Prostate gland (tissue), 2 donors: Measurements from ENCODE around the gene SPTBN1. TPM values are rescaled to one million over a fixed set of nuclear protein-coding genes. Genes with fewer than 3 reads are reported as not detected.

ENCODE experiments used
- DNase-seq: peaks from one replicate; pipeline ENCODE4 v3.0.0-alpha.2; 2019; ENCODE audit warnings: low spot score
- H3K27ac ChIP-seq, 2 donors: fragments of 200-600 bp; sonication (generic); 2 replicates each; pipeline ENCODE4 v1.5.1; 2017 to 2019
- H3K27me3 ChIP-seq: fragments of 200-600 bp; sonication (generic); replicated peaks from 2 replicates; pipeline ENCODE4 v1.5.1; 2019; ENCODE audit not compliant: insufficient read depth
- H3K36me3 ChIP-seq, 2 donors: fragments of 200-600 bp; sonication (generic); 1 replicate in 1 of 2; 2 replicates in 1 of 2; pipeline versions ENCODE4 v1.5.1 to v1.8.1; 2017 to 2019
- H3K4me1 ChIP-seq: fragments of 200-600 bp; sonication (generic); replicated peaks from 2 replicates; pipeline ENCODE4 v1.5.1; 2019
- H3K4me3 ChIP-seq, 2 donors: fragments of 200-600 bp; sonication (generic); 2 replicates each; pipeline ENCODE4 v1.5.1; 2017 to 2019
- H3K9me3 ChIP-seq: fragments of 200-600 bp; sonication (generic); 2 replicates; pipeline ENCODE4 v1.5.1; 2017
- POLR2A ChIP-seq: fragments of 450-650 bp; IDR thresholded peaks from one replicate; pipeline ENCODE4 v1.6.1; 2016; ENCODE audit warnings: antibody characterized with exemption, mild to moderate bottlenecking
- POLR2AphosphoS5 ChIP-seq: sonication (generic); formaldehyde crosslinking; IDR thresholded peaks from one replicate; pipeline ENCODE4 v1.6.1; 2017; ENCODE audit warnings: antibody characterized with exemption
- WGBS: methylation state at CpG from one replicate; pipeline ENCODE4 v1.1.5; 2018; 5-methylcytosine and 5-hydroxymethylcytosine counted together
- intact Hi-C: fragments of 100-400 bp; cut with DNase I; formaldehyde crosslinking; loops from one replicate; pipeline ENCODE4 v1.14.2; 2022
- total RNA-seq, 2 donors: library from RNA; depleted of rRNA; stranded (reverse); fragments of >200 nt; gene quantifications; one replicate each; pipeline ENCODE4 v1.1.0, GENCODE V29; 2016
- TF ChIP-seq, protein P1 (sequence below), 4 experiments: fragments of 200-600 bp in 2 of 4; fragments of 450-650 bp in 2 of 4; sonication (generic) in 2 of 4; IDR thresholded peaks; 1 replicate in 3 of 4; 2 replicates in 1 of 4; pipeline ENCODE4 v1.5.1; 2016 to 2019; ENCODE audit warnings: antibody characterized with exemption in 4 of 4, mild to moderate bottlenecking in 2 of 4, moderate library complexity in 2 of 4

Gene SPTBN1
- total RNA-seq, 2 donors from 2014 or later, result 146 to 348 TPM

GRCh38 chr2:54680397-54681041 lies 224.4 kb downstream of the SPTBN1 start:
- H3K27me3 ChIP-seq, result no peaks in the 10 kb centered on the region
- TF ChIP-seq, protein P1, sequence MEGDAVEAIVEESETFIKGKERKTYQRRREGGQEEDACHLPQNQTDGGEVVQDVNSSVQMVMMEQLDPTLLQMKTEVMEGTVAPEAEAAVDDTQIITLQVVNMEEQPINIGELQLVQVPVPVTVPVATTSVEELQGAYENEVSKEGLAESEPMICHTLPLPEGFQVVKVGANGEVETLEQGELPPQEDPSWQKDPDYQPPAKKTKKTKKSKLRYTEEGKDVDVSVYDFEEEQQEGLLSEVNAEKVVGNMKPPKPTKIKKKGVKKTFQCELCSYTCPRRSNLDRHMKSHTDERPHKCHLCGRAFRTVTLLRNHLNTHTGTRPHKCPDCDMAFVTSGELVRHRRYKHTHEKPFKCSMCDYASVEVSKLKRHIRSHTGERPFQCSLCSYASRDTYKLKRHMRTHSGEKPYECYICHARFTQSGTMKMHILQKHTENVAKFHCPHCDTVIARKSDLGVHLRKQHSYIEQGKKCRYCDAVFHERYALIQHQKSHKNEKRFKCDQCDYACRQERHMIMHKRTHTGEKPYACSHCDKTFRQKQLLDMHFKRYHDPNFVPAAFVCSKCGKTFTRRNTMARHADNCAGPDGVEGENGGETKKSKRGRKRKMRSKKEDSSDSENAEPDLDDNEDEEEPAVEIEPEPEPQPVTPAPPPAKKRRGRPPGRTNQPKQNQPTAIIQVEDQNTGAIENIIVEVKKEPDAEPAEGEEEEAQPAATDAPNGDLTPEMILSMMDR (IDR thresholded peaks at IDR 0.05), result no peak
- no peak for TF ChIP-seq POLR2A
- TF ChIP-seq POLR2AphosphoS5, result no peak
- WGBS, result 79% methylated on average over 6 of the region's 6 CpGs
- intact Hi-C loops, result no loop called here
- no peak overlapping the region for H3K4me3 ChIP-seq
- no peaks in the 10 kb centered on the region for H3K4me1 ChIP-seq
- H3K9me3 ChIP-seq, result no peaks in the 10 kb centered on the region
- H3K36me3 ChIP-seq, result no peaks in the 10 kb centered on the region
- no peak overlapping the region for H3K27ac ChIP-seq
- DNase-seq, result no peak

- WGBS, result 93% methylated on average over 6 of the region's 6 CpGs
- no peaks in the 10 kb centered on the region for H3K4me1 ChIP-seq
- no peaks in the 10 kb centered on the region for H3K27me3 ChIP-seq
- DNase-seq, result no peak
- H3K9me3 ChIP-seq, result no peaks in the 10 kb centered on the region
- H3K36me3 ChIP-seq, result no peaks in the 10 kb centered on the region
- H3K4me3 ChIP-seq, result no peak overlapping the region
- H3K27ac ChIP-seq, result no peak overlapping the region
- intact Hi-C loops, result no loop called here
- TF ChIP-seq POLR2AphosphoS5 (no peak), POLR2A (no peak)
- TF ChIP-seq, protein P1 (IDR thresholded peaks at IDR 0.05), result no peak
These were observed 225.3 kb downstream of the SPTBN1 start for GRCh38 chr2:54681416-54681815.

DNA sequence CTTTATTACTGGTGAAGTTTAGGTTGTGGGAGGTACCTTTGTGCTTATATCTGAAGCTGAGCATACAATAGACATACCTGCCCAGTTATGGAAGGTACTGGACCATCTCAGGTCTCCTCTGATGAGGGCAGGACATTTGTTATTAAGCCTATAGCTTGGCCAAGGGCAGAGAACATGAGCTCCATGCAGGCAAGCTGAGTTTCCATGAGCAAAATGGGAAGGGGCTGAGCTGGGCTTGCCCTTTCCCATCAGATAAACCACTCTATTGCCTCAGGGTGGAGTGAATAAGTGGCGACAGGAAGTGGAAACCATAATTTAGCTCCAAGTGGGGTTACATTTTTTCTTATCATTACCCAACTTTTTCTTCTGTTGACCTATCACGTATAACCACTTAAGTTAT lies 227.5 kb downstream of the SPTBN1 start:
- DNase-seq, result no peak
- intact Hi-C loops, result no loop called here
- no peak for TF ChIP-seq POLR2A
- no peak for TF ChIP-seq POLR2AphosphoS5
- TF ChIP-seq, protein P1 (IDR thresholded peaks at IDR 0.05), result no peak
- Histone ChIP-seq H3K4me3 (no peak overlapping the region), H3K9me3 (no peaks in the 10 kb centered on the region), H3K4me1 (no peaks in the 10 kb centered on the region), H3K27ac (no peak overlapping the region), H3K27me3 (no peaks in the 10 kb centered on the region), H3K36me3 (no peaks in the 10 kb centered on the region)
- 94% methylated on average over 2 of the region's 2 CpGs for WGBS

DNA sequence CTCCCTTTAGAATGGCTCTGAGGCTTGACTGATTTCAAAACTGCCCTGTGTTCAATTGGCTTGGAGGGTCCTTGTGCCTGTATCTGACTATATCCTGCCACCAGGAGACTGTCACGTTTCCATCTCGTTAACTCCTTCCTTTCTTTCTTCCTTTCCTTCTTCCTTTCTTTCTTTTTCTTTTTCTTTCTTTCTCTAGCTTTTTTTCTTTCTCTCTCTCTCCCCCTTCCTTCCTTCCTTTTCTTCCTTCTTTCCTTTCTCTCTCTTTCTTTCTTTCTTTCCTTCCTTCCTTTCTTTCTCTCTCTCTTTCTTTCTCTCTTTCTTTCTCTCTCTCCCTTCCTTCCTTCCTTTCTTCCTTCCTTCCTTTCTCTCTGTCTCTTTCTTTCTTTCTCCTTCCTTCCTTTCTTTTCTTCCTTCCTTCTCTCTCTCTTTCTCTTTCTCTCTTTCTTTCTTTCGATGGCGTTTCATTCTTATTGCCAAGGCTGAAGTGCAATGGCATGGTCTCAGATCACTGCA lies 229.2 kb downstream of the SPTBN1 start:
- DNase-seq, result no peak
- WGBS, result 88% methylated on average over 4 of the region's 4 CpGs

More for the DNA sequence above, 229.2 kb downstream of the SPTBN1 start:
- no peak for TF ChIP-seq POLR2AphosphoS5
- TF ChIP-seq POLR2A, result no peak
- TF ChIP-seq, protein P1 (IDR thresholded peaks at IDR 0.05), result no peak
- H3K9me3 ChIP-seq, result no peaks in the 10 kb centered on the region
- H3K27me3 ChIP-seq, result no peaks in the 10 kb centered on the region
- no peaks in the 10 kb centered on the region for H3K36me3 ChIP-seq
- H3K4me3 ChIP-seq, result no peak overlapping the region
- no peaks in the 10 kb centered on the region for H3K4me1 ChIP-seq
- intact Hi-C loops, result no loop called here
- H3K27ac ChIP-seq, result no peak overlapping the region
